ENCODE data around the gene GP5. TPM values are rescaled to one million over a fixed set of nuclear protein-coding genes. Genes with fewer than 3 reads are reported as not detected.

The GP5 gene
- polyA plus RNA-seq, 5 donors: 0.54 to 0.78 (median 0.65) TPM

- DNase-seq: no peak
Measured at GRCh38 chr3:194379231-194379630, 19.8 kb downstream of the GP5 start.

- no peak for DNase-seq
Measured at GRCh38 chr3:194377708-194378107, 21.4 kb downstream of the GP5 start.

- DNase-seq: no peak
Measured at GRCh38 chr3:194376241-194376560, 22.9 kb downstream of the GP5 start.

GRCh38 chr3:194375473-194376240 is 23.4 kb downstream of the GP5 start:
- no peak for DNase-seq

GRCh38 chr3:194374935-194375334 is 24.1 kb downstream of the GP5 start:
- DNase-seq: no peak

- DNase-seq: no peak
Measured at GRCh38 chr3:194373899-194374298, 25.2 kb downstream of the GP5 start.

- no peak for DNase-seq
Measured at GRCh38 chr3:194373028-194373427, 26.0 kb downstream of the GP5 start.

GRCh38 chr3:194370753-194371152 is 28.3 kb downstream of the GP5 start:
- DNase-seq: no peak

GRCh38 chr3:194369522-194370279 is 29.4 kb downstream of the GP5 start, which contains the start of gene LRRC15:
LRRC15 (minus strand) TSS chr3:194369743; CDS start chr3:194361043, 8,700 bp downstream.
- no peak for DNase-seq

- no peak for DNase-seq
Measured at GRCh38 chr3:194368918-194369317, 30.1 kb downstream of the GP5 start.

GRCh38 chr3:194367992-194368841 is 30.8 kb downstream of the GP5 start:
- DNase-seq: no peak

- no peak for DNase-seq
Measured at GRCh38 chr3:194365978-194366490, 33.0 kb downstream of the GP5 start.

- DNase-seq: no peak
Measured at GRCh38 chr3:194365526-194365925, 33.5 kb downstream of the GP5 start.

- peak; percentile 60 to 71 for DNase-seq
Measured at GRCh38 chr3:194364652-194365434, 34.2 kb downstream of the GP5 start.

- DNase-seq: no peak
Measured at GRCh38 chr3:194364314-194364651, 34.8 kb downstream of the GP5 start.

GRCh38 chr3:194360568-194360967 is 38.5 kb downstream of the GP5 start:
- DNase-seq: no peak

- no peak for DNase-seq
Measured at GRCh38 chr3:194357681-194358080, 41.4 kb downstream of the GP5 start.

GRCh38 chr3:194355379-194355778 is 43.7 kb downstream of the GP5 start:
- DNase-seq: no peak

GRCh38 chr3:194354315-194354714 is 44.8 kb downstream of the GP5 start:
- no peak for DNase-seq

GRCh38 chr3:194352667-194353246 is 46.3 kb downstream of the GP5 start:
- no peak for DNase-seq

- no peak for DNase-seq
Measured at GRCh38 chr3:194351952-194352536, 47.0 kb downstream of the GP5 start.
